Fibroblast of skin of scalp (primary cell): ENCODE data around the gene SERPINI1.

Experiments
- DNase-seq: peaks from one replicate; pipeline ENCODE4 v3.0.0-alpha.2; 2013

SERPINI1 gene

GRCh38 chr3:167734498-167735232 lies 856 bp upstream of the SERPINI1 start, which contains the start of gene PDCD10:
Gene PDCD10 (minus strand): TSS chr3:167734892. CDS start chr3:167720157, 14,735 bp downstream.
- DNase-seq = peak; percentile 98

GRCh38 chr3:167736264-167736787 lies 805 bp downstream of the SERPINI1 start:
- DNase-seq = no peak

- no peak for DNase-seq
Observed at GRCh38 chr3:167736997-167737396, 1.5 kb downstream of the SERPINI1 start.

GRCh38 chr3:167738037-167738436 lies 2.5 kb downstream of the SERPINI1 start:
- DNase-seq = no peak

GRCh38 chr3:167739190-167739810 lies 3.8 kb downstream of the SERPINI1 start:
- DNase-seq = no peak

DNA sequence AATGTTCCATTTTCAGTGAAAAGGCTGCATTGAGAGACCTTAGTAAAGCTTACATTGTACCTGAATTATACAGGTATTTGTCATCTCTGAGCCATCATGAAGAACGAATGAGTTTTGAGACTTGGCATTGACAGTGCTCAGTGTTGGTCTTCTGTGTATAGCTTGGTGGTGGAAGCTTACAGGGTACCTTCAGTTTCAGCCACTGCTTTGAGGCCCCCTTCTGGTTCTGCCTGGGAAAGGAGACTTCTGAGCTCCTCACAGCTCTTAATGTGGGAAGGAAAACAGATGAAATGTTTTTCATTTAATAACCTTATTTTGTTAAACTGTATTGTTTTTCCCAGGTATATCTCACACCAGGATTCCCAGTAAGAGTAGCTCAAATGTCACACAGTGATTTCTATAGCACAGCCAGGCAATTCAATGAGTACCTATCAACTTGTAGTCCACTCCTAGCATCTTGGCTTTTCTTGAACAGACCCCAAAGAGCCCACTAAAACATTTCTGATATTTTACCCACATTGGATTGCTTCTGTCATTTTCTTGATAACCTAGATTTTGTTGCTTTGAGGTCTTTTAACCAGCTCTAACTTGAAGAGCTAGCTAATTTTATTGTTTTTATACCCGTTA lies 5.6 kb downstream of the SERPINI1 start:
- peak; percentile 23 for DNase-seq

DNA sequence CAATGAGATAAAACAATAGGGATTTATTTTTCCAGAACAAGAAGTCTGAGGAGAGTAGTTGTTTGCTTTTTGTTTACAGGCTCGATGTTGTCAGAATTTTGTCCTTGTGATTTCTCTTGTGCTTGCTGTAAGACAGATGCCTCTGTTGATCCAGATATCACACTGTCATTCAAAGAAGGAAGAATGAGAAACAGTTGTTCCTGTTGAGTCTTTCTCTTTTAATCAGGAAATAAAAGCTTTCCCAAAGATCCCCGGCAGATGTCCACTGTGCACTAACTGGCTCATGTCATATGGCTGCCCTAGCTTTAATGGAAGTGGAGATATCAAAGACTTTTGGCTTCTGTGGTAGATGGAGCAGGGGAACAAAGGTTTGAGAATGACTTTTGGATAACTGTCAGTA lies 6.8 kb downstream of the SERPINI1 start:
- DNase-seq = no peak

DNA sequence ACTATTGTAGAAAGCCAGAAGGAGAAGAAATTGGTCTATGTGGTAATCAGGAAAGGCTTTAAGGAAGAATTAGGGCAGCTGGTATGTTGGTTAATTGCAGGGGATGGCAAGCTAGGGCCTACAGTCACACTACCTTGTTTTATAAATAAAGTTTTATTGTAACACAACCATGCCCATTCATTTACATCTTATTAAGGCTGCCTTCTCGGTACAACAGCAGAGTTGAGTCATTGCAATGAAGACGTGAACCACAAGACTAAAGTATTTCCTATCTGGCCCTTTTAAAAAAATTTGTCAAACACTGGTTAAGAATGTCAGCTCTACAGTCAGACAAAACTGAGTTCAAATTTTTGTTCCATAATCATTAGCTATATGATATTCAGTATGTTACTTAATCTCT lies 8.3 kb downstream of the SERPINI1 start:
- peak; percentile 2 for DNase-seq

DNA sequence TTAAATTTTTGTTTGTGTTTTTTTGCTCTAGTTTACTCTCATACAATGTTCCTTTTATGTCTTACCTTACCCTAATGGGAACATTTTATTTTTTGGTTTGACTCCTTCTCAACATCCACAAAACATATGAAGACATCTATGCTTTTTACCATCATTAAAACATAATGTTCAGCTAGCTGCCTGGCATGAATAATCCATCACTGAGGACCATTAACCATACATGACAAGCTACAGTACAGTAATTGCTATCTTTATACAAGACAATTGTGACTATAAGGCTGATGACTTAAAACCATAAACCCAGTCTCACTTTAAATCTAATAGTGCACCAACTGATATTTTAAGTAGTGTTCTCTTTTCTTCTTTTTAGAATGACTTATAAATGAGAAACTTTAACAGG lies 13.7 kb downstream of the SERPINI1 start:
- no peak for DNase-seq

DNA sequence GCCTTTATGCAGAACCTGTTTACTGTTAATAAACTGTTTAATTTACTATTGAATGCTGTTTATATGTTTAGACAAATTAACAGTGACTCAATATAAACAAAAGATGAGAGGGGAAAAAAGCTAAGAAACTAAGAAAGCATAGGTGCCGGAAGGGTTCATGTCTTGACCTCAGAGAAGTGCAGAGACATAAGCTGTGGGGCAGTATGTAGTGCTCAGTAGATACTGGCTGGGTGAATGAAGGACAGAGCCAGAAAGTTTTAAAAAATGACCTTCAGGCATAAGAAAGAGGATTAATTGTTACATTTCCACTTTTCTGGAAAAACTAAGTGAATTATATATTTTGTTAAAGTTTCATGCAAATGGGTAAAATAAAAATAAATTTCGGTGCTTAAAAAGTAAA lies 14.2 kb downstream of the SERPINI1 start:
- DNase-seq = no peak

DNA sequence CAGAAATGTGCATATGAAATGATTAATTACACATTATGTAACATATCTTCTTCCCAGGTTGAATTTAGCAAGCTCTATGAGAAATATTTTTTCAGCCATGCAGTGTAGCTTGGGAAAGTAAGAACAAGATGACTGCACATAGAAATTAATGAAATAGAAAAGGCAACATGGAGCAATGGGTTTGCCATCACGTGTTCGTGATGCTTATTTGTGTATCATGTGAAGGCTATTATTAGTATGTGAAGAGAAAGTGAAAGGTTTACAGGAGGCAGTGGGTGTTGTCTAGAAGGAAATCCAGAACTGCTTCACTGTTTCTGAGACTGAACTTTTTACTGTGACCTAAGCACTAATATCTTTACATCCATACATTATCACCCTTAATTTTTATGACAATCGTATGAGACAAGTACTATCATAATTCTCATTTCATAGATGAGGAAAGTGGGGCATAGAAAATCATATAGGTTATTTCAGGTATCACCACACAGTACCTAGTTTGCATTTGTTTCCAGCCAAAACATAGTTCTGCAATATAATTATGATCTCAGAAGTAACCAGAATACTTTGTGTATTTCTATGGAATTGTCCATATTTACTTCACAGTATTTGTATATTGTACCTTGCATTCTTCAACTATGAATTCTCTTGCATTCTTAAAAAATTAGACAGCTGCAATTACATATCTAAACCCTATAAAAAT lies 14.9 kb downstream of the SERPINI1 start:
- no peak for DNase-seq

DNA sequence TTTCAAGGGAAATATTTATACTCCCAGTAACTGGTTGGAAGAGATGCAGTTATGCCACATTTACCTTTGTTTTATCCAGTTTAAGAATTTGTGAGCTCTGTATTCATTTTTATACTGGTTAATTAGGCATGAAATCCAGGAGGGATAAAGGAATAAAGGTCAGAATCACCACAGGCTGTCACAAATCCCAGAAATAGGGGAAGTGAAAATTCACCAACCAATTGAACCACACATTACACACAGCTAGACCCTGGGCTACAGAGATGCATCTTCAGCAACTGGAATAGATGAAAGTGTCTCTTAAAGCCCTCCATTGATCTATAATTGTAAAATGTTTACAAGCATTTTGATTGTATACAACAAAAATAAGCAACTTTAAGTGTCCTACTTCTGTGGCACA lies 18.5 kb downstream of the SERPINI1 start:
- no peak for DNase-seq

- DNase-seq = no peak
Observed at GRCh38 chr3:167761302-167761701, 25.8 kb downstream of the SERPINI1 start.

DNA sequence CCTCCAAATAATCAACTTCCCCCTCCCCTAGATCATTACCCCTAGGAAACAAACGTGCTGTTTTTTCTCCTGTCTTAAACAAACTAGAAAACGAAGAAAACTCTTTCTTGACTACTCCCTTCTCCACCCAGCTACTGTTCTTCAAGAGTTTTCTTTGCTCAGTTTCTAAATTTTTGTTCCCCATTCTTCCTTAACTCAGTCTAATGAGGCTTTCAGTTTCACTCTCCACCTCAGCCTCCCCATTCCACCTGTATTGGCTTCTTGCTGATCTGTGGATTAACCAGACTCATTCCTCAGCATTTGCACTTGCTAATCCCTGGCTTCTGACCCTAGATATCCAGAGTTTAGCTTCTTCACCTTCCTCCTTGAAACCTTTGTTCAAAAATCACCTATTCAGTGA lies 26.8 kb downstream of the SERPINI1 start:
- no peak for DNase-seq

DNA sequence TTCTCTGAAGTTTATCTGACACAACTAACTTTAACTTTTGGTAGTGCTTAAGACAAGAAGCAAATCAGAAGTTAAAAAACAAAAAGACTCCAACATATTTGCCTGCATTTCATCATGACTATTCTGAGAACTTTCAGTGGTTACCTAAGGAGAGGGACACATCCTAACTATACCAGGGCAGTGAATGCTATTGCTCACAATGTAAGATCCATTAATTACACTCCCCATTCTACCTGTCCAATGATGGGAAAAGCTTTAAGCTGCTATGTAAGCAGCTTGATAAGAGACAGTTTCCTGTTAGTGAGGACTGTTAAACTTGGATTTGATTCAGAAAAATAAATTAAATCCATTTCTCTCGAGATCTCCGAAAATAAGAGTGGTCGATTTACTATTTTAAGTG lies 37.5 kb downstream of the SERPINI1 start:
- no peak for DNase-seq

- DNase-seq = no peak
Observed at GRCh38 chr3:167773584-167773983, 38.1 kb downstream of the SERPINI1 start.

DNA sequence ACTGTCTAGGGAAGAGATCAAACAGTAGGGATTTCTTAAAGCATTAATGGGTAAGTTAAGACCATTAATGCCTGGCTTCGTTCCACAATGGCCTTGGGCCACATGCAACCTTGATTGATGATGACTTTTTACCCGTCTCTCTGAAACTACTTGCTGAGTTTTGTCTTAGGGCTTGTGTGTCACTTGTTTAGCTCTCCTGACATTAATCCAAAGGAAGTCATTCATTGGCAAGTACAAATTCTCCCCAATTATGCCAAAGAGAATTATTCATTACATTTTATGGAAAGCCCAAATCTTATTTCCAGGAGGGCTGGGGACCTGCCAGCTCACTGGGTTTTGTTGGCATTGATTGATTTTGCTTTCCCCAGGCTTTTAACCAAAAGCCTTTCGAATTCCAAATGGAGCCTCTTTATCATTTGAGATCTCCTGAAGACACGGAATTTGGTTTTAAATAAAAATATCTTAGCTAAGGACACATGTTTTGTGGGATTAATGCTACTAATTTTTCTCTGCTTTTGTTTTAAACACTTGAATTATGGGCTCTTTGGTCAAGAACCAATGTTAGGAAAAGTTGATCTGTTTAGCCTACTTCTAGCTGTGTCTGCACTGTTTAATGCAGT lies 40.7 kb downstream of the SERPINI1 start:
- DNase-seq = no peak

DNA sequence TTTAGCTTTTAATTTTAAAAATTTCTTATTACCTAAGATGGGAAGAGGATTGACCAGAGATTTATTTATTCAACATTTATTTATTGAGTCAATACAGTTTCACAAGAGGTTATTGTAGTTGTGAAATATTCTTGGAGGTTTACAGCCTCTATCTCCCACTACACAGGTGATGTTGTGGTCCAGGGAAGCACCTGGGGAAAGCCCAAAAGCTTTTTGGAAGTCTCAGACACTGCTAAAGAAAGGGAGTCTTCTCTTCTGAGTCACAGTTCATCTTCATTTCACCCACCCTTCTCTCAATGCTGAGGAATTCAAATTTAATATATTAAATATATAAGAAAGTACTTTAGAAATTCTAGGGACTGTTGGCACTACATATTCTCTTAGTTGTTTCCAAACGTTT lies 41.8 kb downstream of the SERPINI1 start:
- no peak for DNase-seq

GRCh38 chr3:167780214-167780883 lies 44.8 kb downstream of the SERPINI1 start:
- DNase-seq = no peak

DNA sequence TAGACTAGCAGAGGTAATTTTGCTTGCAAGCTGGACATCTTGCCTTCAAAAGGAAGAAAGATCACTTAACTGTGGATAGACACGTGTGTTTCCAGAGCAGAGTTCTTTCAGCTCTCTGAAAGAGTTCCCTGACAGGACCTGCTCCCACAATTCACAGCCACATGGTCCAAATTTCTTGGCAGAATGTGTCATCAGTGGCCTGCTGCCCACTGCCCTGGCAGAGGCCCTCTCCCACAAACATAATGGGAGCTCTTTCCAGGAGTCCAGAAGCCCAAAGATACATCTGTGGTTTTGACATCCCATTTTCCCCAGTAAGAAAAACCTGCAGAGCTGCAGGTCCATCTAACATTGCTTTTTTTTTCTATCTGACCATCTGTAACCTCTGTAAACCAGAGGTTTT lies 48.3 kb downstream of the SERPINI1 start:
- no peak for DNase-seq

DNA sequence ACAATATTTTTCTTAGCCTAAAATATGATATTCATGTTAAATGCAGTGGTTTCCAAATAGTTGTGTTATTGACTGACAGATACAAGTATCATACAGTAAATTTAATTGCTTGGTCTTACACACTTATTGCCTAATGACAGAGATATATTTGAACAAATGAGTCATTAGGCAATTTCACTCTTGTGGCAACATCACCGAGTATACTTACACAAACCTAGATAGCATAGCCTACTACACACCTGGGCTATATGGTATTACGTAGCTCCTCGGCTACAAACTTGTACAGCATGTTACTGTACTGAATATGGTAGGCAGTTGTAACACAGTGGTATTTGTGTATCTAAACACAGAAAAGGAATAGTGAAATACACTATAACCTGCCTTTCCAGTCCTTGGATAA lies 50.3 kb downstream of the SERPINI1 start:
- no peak for DNase-seq

DNA sequence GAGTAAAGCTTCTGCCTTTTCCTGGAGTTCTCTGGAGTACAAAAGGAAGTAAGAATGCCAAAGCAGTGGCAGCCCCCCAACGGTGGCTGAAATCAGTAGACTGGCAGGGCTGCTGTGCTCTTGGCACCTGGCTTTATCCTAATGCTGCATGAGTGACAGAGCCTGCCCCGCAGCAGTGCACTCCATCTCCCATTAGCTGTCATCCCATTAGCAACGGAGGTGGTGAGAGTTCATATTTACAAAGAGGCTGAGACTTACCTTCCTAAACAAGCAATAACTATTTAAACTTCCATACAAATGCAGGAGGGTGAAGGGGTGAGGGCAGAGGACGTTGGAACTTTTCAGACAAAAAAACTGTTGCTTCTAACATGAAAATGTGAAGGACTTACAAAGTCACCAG lies 51.9 kb downstream of the SERPINI1 start:
- no peak for DNase-seq
